GF-D8 (cell line): ENCODE results near the gene MTHFD2.
"Not testable (repeated sequence)": the region's sequence is repeated elsewhere in the genome, so short reads cannot be mapped to it uniquely, and the experiment has no call there.

Experiments used
- DNase-seq: peaks from one replicate; lab custom pipeline; 2025; lab: John Stamatoyannopoulos, UW

MTHFD2 gene

GRCh38 chr2:74228772-74229171, 30.4 kb downstream of the MTHFD2 start:
- no peak for DNase-seq

- not testable (repeated sequence) for DNase-seq
Observed at GRCh38 chr2:74229865-74230264, 31.4 kb downstream of the MTHFD2 start.

GRCh38 chr2:74232426-74232825, 34.0 kb downstream of the MTHFD2 start:
- DNase-seq: no peak

GRCh38 chr2:74233648-74234047, 35.2 kb downstream of the MTHFD2 start:
- no peak for DNase-seq

GRCh38 chr2:74235041-74235440, 36.6 kb downstream of the MTHFD2 start:
- no peak for DNase-seq

GRCh38 chr2:74238879-74239278, 40.5 kb downstream of the MTHFD2 start:
- DNase-seq: no peak

- no peak for DNase-seq
Observed at GRCh38 chr2:74239346-74239745, 40.9 kb downstream of the MTHFD2 start.

GRCh38 chr2:74242354-74243071, 44.1 kb downstream of the MTHFD2 start:
- DNase-seq: no peak

GRCh38 chr2:74244286-74244685, 45.9 kb downstream of the MTHFD2 start:
- no peak for DNase-seq

GRCh38 chr2:74246496-74247195, 48.2 kb downstream of the MTHFD2 start:
- DNase-seq: no peak

- no peak for DNase-seq
Observed at GRCh38 chr2:74249406-74250122, 51.1 kb downstream of the MTHFD2 start.

- no peak for DNase-seq
Observed at GRCh38 chr2:74250189-74250631, 51.8 kb downstream of the MTHFD2 start.

- no peak for DNase-seq
Observed at GRCh38 chr2:74252036-74252435, 53.6 kb downstream of the MTHFD2 start.

- no peak for DNase-seq
Observed at GRCh38 chr2:74252862-74253261, 54.4 kb downstream of the MTHFD2 start.

GRCh38 chr2:74253306-74253970, 55.0 kb downstream of the MTHFD2 start:
- no peak for DNase-seq

- no peak for DNase-seq
Observed at GRCh38 chr2:74253971-74254310, 55.5 kb downstream of the MTHFD2 start.

- no peak for DNase-seq
Observed at GRCh38 chr2:74255660-74256213, 57.3 kb downstream of the MTHFD2 start.

- no peak for DNase-seq
Observed at GRCh38 chr2:74259191-74259590, 60.8 kb downstream of the MTHFD2 start.

GRCh38 chr2:74259733-74260132, 61.3 kb downstream of the MTHFD2 start:
- no peak for DNase-seq

GRCh38 chr2:74260495-74260894, 62.1 kb downstream of the MTHFD2 start:
- DNase-seq: no peak

GRCh38 chr2:74261204-74261864, 62.9 kb downstream of the MTHFD2 start:
- no peak for DNase-seq

- DNase-seq: no peak
Observed at GRCh38 chr2:74262681-74263080, 64.3 kb downstream of the MTHFD2 start.
